G401 (cell line): ENCODE results near the gene KRTAP4-1. TPM values are rescaled to one million over a fixed set of nuclear protein-coding genes. Genes with fewer than 3 reads are reported as not detected.
"Not testable (repeated sequence)": the region's sequence is repeated elsewhere in the genome, so short reads cannot be mapped to it uniquely, and the experiment has no call there.

Source experiments
- DNase-seq: peaks from one replicate; pipeline ENCODE4 v3.0.0-alpha.2; 2015; ENCODE audit warnings: low spot score
- in situ Hi-C: cut with HindIII; loops from 2 replicates; pipeline ENCODE4 v1.10.0; 2016; ENCODE audit warnings: low sequenced_read_pairs, mixed read lengths
- total RNA-seq: library from RNA; depleted of rRNA; stranded (reverse); fragments of >200 nt; shearing (Covaris generic); gene quantifications from 2 replicates; pipeline ENCODE4 v1.2.3, GENCODE V29; 2014; rRNA removed

KRTAP4-1 gene
- not detected in 2 replicates for total RNA-seq

GRCh38 chr17:41184480-41184961, at the start of gene KRTAP4-1:
TSS of gene KRTAP4-1 (minus strand) at chr17:41184911. CDS start at chr17:41184854, 57 bp downstream.
- no peak for DNase-seq
- in situ Hi-C loops = no loop called here

DNA sequence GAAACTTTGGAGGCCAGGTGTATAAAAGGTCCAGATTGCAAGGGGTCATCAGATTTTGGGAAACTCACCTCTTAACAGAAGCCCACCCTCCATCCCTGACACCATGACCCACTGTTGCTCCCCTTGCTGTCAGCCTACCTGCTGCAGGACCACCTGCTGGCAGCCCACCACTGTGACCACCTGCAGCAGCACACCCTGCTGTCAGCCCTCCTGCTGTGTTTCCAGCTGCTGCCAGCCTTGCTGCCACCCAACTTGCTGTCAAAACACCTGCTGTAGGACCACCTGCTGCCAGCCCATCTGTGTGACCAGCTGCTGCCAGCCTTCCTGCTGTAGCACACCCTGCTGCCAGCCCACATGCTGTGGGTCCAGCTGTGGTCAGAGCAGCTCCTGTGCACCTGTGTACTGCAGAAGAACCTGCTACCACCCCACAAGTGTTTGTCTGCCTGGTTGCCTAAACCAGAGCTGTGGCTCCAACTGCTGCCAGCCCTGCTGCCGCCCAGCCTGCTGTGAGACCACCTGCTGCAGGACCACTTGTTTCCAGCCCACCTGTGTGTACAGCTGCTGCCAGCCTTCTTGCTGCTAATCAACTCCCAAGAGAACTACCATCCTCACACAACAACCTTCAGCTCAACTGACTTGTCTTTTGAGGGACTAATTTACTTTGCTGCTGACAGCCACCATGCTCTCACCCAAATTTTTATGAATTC, 47.8 kb upstream of the KRTAP4-1 start, which contains the start of gene KRTAP9-3:
TSS of gene KRTAP9-3 (plus strand) at position 51 of the 707 bp plus-strand sequence. CDS start at position 104, 53 bp downstream.
- DNase-seq, in situ Hi-C loops: not testable (repeated sequence)

DNA sequence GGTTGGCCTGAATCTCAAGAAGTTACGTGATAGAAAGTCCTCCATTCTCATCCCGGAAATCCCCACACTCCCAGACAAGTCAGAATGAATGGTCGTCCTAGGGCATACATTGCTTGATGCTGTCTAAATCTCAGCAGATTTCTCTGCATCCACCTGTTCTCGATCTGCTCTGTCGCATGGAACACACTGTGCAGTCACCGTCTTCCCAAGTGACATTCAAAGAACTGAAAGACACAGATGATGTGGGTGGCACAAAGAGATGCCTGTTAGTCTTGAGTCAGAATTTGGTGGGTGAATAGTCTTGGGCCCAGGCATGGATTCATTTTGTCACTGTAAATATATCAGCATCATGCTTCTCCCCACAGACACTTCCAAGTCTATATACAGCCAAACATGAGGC, 47.0 kb upstream of the KRTAP4-1 start:
- no peak for DNase-seq
- in situ Hi-C loops = no loop called here

- in situ Hi-C loops = no loop called here
- DNase-seq = no peak
These were observed 45.4 kb upstream of the KRTAP4-1 start for GRCh38 chr17:41230094-41230493.

DNA sequence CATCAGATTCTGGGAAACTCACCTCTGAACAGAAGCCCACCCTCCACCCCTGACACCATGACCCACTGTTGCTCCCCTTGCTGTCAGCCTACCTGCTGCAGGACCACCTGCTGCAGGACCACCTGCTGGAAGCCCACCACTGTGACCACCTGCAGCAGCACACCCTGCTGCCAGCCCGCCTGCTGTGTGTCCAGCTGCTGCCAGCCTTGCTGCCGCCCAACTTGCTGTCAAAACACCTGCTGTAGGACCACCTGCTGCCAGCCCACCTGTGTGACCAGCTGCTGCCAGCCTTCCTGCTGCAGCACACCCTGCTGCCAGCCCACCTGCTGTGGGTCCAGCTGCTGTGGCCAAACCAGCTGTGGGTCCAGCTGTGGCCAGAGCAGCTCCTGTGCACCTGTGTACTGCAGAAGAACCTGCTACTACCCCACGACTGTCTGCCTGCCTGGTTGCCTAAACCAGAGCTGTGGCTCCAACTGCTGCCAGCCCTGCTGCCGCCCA, 41.9 kb upstream of the KRTAP4-1 start, which contains the start of gene KRTAP9-2:
TSS of gene KRTAP9-2 (plus strand) at position 51 of the 498 bp plus-strand sequence. CDS start at position 58, 7 bp downstream.
- in situ Hi-C loops, DNase-seq: not testable (repeated sequence)

DNA sequence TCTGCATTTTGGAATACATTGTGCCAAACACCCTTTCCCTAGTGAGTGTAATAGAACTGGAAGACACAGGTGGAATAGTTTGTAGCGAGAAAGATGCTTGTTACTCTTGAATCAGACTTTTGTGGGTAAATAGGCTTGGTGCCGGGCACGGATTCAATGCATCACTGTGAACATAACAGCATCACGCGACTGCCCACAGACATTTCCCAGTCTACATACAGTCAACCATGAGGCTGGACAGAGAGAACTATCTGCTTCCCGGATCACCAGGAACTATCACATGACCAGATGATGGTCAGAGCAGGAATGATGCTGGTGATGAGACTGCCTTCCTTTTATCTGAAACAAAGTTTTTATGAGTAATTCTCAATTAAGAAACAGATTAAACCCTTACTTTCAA, 41.3 kb upstream of the KRTAP4-1 start:
- in situ Hi-C loops = no loop called here
- DNase-seq = no peak

- no peak for DNase-seq
- in situ Hi-C loops = no loop called here
These were observed 39.1 kb upstream of the KRTAP4-1 start for GRCh38 chr17:41223821-41224220.

DNA sequence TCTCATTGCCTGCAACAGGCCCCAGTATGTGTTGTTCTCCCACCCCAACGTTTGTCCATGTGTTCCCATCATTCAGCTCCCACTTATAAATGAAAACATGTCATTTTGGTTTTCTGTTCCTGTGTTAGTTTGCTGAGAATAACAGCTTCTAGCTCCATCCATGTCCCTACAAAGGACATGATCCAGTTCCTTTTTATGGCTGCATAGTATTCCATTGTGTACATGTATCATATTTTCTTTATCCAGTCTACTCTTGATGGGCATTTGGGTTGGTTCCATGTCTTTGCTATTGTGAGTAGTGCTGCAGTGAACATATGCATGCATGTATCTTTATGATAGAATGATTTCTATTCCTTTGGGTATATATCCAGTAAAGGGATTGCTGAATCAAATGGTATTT, 31.0 kb upstream of the KRTAP4-1 start:
- in situ Hi-C loops = no loop called here
- no peak for DNase-seq

- in situ Hi-C loops = no loop called here
- DNase-seq = no peak
These were observed 27.9 kb upstream of the KRTAP4-1 start for GRCh38 chr17:41212524-41213169.

DNA sequence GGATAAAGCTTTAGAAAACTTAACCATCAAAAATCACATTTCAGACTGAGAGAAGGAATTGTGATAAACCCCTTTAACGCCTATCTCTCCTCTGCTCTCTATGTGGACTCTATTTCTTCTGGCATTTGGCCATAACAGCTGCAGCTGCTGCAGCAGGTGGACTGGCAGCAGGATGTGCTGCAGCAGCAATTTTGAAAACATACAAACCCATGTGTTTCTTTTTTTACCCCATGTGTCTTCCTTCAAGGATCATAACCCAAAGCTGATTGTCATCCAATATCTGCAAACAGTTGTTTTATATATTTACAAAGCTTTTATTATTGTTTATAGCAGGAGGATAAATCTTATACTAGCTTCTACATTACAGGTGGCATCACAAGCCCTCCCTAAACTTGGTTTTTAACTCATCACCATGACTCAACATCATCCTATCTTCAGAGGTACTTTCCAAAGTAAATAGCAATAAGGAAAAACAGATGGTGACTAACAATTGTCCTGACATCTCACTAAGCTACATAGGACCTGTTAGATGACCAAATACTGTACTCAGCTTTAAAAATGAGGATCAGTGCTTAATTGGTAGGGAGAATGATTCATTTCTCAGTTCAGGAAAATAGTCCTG, 27.2 kb upstream of the KRTAP4-1 start:
- DNase-seq = no peak
- in situ Hi-C loops = no loop called here

DNA sequence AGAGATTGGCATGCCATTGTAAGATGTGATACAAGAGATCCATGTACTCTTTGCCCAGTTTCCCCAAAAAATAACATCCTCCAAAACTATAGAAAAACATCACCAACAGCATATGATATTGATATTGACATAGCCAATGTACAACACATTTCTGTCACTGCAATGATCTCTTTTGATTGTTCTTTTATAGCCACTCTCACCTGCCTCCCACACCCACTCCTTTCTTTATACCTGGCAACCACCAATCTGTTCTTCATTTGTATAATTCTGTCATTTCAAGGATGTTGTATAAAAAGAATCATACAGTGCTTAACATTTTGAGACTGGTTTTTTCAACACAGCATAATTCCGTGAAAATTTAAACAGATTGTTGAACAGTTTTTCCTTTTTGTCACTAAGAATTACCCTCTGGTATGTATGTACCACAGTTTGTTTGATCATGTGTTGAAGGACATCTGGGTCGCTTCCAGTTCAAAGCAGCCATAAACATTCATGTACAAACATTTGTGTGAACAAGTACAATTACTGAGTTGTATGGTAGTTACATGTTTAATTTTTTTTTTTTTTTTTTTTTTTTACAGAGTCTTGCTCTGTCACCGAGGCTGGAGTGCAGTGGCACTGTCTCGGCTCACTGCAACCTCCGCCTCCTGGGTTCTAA, 14.8 kb upstream of the KRTAP4-1 start:
- no peak for DNase-seq
- in situ Hi-C loops = no loop called here

GRCh38 chr17:41196068-41196467, 11.4 kb upstream of the KRTAP4-1 start:
- in situ Hi-C loops = no loop called here
- DNase-seq = no peak

DNA sequence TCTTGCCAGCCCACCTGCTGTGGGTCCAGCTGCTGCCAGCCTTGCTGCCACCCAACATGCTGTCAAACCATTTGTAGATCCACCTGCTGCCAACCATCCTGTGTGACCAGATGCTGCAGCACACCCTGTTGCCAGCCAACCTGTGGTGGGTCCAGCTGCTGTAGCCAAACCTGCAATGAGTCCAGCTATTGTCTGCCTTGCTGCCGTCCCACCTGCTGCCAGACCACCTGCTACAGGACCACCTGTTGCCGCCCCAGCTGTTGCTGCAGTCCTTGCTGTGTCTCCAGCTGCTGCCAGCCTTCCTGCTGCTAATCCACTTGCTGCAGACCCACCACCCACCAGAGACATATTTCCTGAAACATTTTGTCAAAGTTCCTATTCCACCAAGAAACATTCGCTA, 5.6 kb upstream of the KRTAP4-1 start:
- in situ Hi-C loops = no loop called here
- DNase-seq = no peak

DNA sequence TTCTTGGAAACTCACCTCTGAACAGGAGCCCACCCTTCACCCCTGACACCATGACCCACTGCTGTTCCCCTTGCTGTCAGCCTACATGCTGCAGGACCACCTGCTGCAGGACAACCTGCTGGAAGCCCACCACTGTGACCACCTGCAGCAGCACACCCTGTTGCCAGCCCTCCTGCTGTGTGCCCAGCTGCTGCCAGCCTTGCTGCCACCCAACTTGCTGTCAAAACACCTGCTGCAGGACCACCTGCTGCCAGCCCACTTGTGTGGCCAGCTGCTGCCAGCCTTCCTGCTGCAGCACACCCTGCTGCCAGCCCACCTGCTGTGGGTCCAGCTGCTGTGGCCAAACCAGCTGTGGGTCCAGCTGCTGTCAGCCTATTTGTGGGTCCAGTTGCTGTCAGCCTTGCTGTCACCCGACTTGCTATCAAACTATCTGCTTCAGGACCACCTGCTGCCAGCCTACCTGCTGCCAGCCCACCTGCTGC, 5.2 kb upstream of the KRTAP4-1 start, which contains the start of gene KRTAP9-1:
TSS of gene KRTAP9-1 (plus strand) at position 51 of the 482 bp plus-strand sequence. CDS start at position 51, 0 bp downstream.
- in situ Hi-C loops, DNase-seq: not testable (repeated sequence)

GRCh38 chr17:41186872-41187271, 2.2 kb upstream of the KRTAP4-1 start:
- in situ Hi-C loops = no loop called here
- no peak for DNase-seq

- in situ Hi-C loops = no loop called here
These were observed 290 bp upstream of the KRTAP4-1 start for GRCh38 chr17:41185001-41185400.

GRCh38 chr17:41178843-41179616, 5.7 kb downstream of the KRTAP4-1 start:
- no peak for DNase-seq
- in situ Hi-C loops = no loop called here

More at GRCh38 chr17:41185001-41185400, 290 bp upstream of the KRTAP4-1 start:
- DNase-seq = no peak

DNA sequence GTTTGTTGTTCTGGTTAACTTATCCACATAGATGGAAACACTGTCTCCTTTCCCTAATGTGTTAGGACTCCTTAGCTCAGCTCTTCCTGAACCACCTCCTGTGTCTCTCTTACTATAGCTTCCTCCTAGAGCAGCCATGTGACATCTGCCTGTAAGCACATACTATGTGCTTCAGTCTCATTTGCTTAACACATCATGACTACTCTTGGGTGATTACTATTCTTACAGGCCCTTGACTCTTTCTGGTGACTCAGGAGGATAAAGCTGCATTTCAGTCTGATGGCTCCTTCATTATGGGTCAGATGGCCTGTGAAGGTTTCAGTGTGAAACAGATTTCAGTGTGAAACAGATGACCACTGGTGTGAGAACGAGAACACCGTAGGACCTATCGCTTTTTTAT, 6.4 kb downstream of the KRTAP4-1 start:
- in situ Hi-C loops = no loop called here
- DNase-seq = no peak
